ENCODE data around the gene PLEKHA7.

PLEKHA7 gene

DNA sequence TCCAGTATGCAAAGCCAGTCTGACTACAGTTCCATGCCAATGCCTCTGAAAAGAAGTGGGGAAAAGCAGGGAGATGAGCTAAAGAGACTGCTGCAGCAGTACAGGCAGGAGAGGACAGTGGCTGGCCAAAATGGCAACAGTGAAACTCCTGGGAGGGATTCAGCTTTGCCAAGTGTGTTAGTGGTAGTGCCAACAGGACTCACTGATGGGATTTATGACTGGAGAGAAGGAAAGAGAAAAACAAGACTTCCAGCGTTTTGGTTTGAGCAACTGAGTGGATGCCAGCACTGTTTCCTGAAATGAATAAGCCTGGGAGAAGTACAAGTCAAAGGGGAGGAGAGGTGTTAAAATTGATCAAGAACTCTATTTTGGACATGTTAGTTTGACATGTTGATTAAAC lies 80.9 kb downstream of the PLEKHA7 start:
- TF ChIP-seq, protein P1, sequence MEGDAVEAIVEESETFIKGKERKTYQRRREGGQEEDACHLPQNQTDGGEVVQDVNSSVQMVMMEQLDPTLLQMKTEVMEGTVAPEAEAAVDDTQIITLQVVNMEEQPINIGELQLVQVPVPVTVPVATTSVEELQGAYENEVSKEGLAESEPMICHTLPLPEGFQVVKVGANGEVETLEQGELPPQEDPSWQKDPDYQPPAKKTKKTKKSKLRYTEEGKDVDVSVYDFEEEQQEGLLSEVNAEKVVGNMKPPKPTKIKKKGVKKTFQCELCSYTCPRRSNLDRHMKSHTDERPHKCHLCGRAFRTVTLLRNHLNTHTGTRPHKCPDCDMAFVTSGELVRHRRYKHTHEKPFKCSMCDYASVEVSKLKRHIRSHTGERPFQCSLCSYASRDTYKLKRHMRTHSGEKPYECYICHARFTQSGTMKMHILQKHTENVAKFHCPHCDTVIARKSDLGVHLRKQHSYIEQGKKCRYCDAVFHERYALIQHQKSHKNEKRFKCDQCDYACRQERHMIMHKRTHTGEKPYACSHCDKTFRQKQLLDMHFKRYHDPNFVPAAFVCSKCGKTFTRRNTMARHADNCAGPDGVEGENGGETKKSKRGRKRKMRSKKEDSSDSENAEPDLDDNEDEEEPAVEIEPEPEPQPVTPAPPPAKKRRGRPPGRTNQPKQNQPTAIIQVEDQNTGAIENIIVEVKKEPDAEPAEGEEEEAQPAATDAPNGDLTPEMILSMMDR (conservative IDR thresholded peaks at IDR 0.05; ENCODE audit: low read length): no peak
- no peak for DNase-seq (ENCODE audit: low read depth)
- H3K4me3 ChIP-seq (ENCODE audit: low read length): no peak overlapping the region

DNA sequence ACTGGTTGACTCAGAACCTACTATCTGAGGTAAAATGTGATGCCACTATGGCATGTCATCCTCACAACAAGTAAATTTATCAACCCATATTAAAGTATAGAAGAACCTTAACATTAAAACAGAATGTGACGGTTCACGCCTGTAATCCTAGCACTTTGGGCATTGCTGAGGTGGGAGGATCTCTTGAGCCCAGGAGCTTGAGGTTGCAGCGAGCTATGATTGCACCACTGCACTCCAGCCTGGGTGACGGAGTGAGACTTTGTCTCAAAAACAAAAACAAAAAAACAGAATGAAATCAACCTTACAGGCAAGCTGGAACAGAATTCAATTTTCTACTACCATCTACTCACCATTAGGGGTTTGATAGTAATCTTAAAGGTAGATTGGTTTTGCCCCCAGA lies 86.2 kb downstream of the PLEKHA7 start:
- TF ChIP-seq, protein P1 (conservative IDR thresholded peaks at IDR 0.05; ENCODE audit: low read length): no peak
- DNase-seq (ENCODE audit: low read depth): no peak
- no peak overlapping the region for H3K4me3 ChIP-seq (ENCODE audit: low read length)

DNA sequence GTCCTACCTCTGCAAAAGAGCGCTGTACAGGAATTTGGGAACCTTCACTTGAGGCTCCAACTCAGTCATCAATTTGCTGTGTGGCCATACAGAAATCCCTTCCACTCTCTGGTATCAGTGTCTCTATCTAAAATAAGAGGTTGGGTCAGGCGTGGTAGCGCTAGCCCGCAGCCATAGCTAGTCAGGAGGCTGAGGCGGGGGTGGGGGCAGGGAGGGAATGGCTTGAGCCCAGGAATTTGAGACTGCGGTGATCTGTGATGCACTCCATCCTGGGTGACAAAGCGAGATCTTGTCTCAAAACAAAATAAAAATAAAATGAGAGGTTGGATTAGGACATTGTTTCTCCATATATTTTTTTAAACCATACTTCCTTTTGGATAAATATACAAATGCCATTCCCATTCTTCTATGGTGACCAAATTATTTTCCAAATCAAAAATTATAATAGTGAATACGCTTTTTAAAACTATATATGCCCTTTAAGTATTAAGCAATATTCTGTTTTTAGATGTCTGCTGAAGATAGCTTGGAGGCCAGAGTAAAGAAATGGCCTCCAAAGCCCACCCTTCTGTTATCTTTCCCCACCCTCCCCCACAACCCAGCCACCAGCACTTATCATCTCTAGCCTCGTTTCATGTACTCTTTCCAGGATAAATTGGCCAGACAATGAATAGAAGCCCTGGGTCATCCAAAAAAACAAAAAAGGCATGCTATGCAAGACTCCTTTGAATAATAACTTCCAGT lies 87.2 kb downstream of the PLEKHA7 start:
- no peak overlapping the region for H3K4me3 ChIP-seq (ENCODE audit: low read length)
- DNase-seq (ENCODE audit: low read depth): no peak
- TF ChIP-seq, protein P1 (conservative IDR thresholded peaks at IDR 0.05; ENCODE audit: low read length): no peak

DNA sequence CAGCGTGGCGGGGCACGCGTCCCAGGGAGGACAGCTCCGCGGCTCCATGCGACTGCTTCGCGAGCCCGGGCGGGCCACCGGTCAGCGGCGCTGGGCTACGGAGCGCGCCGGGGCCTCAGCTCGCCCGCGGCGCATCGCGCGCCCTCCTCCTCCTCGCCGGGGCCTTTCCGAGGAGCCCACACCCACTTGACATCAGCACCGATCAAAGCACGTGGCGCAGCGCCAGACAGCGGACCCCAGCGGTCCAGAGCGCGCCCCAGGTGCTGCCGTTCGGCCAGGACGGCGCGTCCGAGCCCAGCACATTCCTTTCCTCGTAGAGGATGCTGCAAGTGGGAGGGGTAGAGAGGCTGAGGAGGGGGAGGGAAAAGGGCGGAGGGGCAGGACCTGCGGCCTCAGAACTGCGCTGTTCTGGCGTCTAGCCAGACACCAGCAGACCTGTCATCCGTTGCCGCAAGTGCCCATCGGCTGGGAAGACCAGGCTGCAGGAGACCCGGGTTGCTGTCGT lies 88.6 kb downstream of the PLEKHA7 start:
- H3K4me3 ChIP-seq (ENCODE audit: low read length): no peak overlapping the region; the same call in 1 of the 2 replicates
- TF ChIP-seq, protein P1 (conservative IDR thresholded peaks at IDR 0.05; ENCODE audit: low read length): no peak
- peak; percentile 9 for DNase-seq (ENCODE audit: low read depth)

DNA sequence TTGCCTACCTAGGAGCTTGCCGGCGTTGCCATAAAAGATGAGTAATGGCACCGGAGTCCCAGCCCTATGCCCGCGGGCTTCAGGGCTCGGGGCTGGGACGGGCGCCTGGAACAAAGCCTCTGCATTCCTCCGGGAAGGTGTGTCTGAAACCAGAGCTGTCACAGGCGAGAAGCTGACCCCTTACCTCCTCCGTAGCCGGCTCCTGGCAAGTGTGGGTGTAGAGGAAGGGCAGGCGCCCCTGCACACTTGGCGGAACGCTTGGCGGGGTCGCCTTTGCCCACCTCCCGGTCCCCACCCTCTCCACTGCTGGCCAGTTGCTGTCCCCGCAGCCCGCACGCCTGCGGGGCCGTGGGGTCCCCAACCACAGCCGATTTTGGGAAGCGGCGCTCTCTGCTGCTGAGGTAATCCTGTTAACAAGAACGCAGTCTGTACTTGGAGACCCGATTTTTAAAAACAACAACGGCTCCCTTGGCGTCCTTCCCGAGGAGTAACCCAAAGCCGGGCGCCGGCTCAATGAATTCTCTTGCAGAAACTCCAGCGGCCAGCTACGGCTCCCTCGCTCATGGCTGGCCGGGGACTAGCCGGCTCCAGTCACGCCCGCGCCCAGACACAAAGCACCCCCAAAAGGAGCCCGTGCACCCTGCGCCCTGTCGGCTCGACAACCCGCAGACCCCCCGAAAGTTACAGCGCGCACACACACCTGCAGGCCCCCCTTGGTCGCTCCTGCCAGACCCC lies 89.2 kb downstream of the PLEKHA7 start:
- TF ChIP-seq, protein P1 (conservative IDR thresholded peaks at IDR 0.05; ENCODE audit: low read length): no peak
- no peak overlapping the region for H3K4me3 ChIP-seq (ENCODE audit: low read length)
- DNase-seq (ENCODE audit: low read depth): peak; percentile 7

DNA sequence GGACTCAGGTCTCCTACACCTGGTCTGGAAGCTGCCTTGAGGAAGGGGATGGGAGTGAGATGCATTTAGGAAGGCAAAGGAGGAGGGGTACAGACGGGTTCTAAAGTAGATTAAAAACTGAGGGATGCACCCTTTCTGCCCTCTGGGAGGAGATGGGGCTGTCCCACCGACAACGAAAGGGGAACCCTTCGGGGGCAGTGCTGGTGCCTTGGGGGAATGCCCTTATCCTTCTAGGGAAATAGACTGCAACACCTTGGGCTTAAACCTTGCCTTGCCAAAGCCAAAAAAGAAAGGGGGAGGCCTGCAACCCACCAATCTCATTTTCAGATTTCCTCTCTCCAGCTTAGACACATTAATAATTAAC lies 89.8 kb downstream of the PLEKHA7 start:
- TF ChIP-seq, protein P1 (conservative IDR thresholded peaks at IDR 0.05; ENCODE audit: low read length): no peak
- DNase-seq (ENCODE audit: low read depth): no peak
- H3K4me3 ChIP-seq (ENCODE audit: low read length): no peak overlapping the region

DNA sequence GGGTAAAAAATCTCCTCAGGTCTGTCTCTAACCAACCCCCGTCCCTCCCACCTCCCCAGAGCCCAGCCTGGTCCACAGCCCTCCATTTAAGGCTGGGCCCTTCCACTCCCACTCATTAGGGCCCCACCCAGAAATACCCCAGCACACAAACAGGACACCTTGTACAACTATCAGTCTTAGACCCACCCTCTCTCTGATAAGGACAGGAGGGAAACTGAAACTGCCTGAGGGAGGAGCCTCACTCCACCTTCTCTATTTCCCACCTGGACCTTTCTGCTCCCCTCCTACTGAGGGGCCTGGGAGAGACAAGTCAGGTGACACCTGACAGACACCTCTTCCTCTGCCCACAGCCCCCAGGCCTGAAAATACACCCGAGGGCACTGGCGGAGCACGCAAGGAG lies 90.2 kb downstream of the PLEKHA7 start:
- H3K4me3 ChIP-seq (ENCODE audit: low read length): no peak overlapping the region
- DNase-seq (ENCODE audit: low read depth): no peak
- TF ChIP-seq, protein P1 (conservative IDR thresholded peaks at IDR 0.05; ENCODE audit: low read length): no peak

Data from AG10803 (cell line).